Activated naive CD8-positive, alpha-beta T cell treated with anti-CD3 and anti-CD28 coated beads, Interleukin-2, amount 50 U/mL, for 24 hours (primary cell): ENCODE data around the gene MAP2K5.

Experiments used
- ATAC-seq: fragments of 150-1000 bp; cut with Tn5 transposase; one replicate; pipeline ENCODE4 v1.10.0; 2021
- DNase-seq: peaks from one replicate; pipeline ENCODE4 v3.0.0; 2021
- H3K27ac Mint-ChIP-seq: one replicate; pipeline ENCODE4 v1.8.0; 2021; ENCODE audit warnings: mild to moderate bottlenecking, mixed read lengths
- H3K27me3 Mint-ChIP-seq: one replicate; pipeline ENCODE4 v1.8.0; 2021; ENCODE audit warnings: mixed read lengths
- H3K36me3 Mint-ChIP-seq: one replicate; pipeline ENCODE4 v1.8.0; 2021; ENCODE audit warnings: low read depth, mixed read lengths
- H3K4me1 Mint-ChIP-seq: one replicate; pipeline ENCODE4 v1.8.0; 2021; ENCODE audit warnings: mixed read lengths
- H3K4me3 Mint-ChIP-seq: one replicate; pipeline ENCODE4 v1.8.0; 2021; ENCODE audit warnings: mild to moderate bottlenecking, moderate library complexity, mixed read lengths
- H3K9me3 Mint-ChIP-seq: one replicate; pipeline ENCODE4 v1.8.0; 2021; ENCODE audit warnings: mixed read lengths

The MAP2K5 gene

DNA sequence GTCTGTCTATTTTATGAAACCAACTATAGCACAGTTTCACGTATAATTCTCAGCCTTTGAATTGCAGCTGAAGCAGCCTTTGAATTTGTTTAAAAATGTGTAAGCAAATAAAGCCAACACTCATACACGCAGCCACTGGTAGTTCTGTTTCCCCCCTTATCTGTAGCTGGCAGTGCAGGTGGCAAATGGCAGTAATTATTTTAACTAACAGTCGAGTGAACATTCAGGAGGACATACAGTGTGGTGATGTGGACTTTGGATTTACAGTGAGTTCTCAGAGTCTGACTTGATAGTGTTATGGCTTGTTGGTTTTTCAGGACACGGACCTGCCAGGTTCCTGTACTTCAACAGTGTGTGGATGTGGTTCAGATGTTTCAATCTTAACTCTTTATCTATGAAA is 218.8 kb downstream of the MAP2K5 start:
- ATAC-seq (no peak), DNase-seq (no peak)
- no peaks in the 10 kb centered on the region for H3K27me3 Mint-ChIP-seq
- no peak overlapping the region for H3K4me3 Mint-ChIP-seq
- H3K36me3 Mint-ChIP-seq = peaks cover 2% of the 10 kb centered on the region
- no peaks in the 10 kb centered on the region for H3K9me3 Mint-ChIP-seq
- H3K27ac Mint-ChIP-seq = peak overlapping the region; percentile 32
- peaks cover 80% of the 10 kb centered on the region for H3K4me1 Mint-ChIP-seq

DNA sequence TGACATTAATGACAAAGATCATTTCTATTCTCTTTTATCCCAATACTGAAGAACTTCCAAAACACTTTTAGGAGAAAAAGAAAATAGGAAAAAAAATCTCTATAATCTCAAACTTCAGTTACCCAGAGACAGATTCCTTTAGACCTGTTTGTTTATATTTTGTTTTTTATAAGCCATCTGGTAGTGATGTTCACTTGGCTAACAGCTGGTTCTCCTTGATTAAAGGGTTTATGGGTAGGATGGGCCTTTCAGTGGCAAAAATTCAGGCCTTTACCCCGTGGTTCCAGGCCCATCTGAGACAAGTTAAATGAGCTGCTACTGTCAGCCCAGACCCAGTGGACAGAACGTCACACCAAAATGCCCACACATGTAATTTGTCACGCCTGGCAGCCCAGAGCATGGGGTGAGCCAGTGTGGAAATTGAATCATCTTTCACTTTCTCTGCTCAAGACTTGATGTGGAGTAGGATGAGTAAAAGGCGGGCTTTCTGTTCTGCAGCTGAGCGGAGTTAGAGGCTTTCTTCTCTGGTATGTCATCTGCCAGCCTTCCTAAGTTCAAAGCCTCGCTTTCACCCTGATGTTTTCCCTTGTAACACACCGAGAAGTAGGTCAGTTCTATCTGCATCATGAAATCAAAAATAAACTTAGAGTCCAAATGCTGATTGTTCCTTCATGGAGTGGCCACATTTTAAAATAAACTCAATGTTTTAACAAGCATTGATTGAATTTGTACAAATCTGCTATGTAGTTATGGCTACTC is 220.3 kb downstream of the MAP2K5 start:
- Mint-ChIP-seq H3K27ac (peak overlapping the region; percentile 52), H3K9me3 (no peaks in the 10 kb centered on the region), H3K4me1 (peaks cover 80% of the 10 kb centered on the region), H3K4me3 (peak overlapping the region; percentile 42), H3K27me3 (no peaks in the 10 kb centered on the region), H3K36me3 (no peaks in the 10 kb centered on the region)
- DNase-seq (peak; percentile 64), ATAC-seq (peak; percentile 99)

DNA sequence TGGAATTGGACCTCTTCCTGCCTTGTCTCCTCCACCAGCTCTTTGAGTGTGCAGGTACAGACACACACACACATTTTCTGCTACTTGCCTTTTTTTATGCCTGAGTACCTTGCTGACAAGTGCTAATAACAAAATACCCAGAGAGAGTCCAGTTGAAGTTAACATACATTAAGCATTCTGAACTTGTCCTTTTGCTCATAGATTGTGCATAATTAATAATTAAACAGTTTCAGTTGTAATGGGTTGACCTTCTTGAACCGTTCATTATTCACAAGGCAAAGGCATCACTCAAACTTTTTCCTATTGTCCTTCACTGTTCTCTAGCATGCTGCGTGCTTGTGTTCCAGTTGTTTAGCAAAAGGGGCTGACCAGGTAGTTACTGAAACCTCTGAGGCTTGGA is 223.2 kb downstream of the MAP2K5 start:
- no peak overlapping the region for H3K4me3 Mint-ChIP-seq
- H3K4me1 Mint-ChIP-seq = peaks cover 61% of the 10 kb centered on the region
- H3K27me3 Mint-ChIP-seq = no peaks in the 10 kb centered on the region
- no peak for ATAC-seq
- no peak overlapping the region for H3K27ac Mint-ChIP-seq
- no peak for DNase-seq
- no peaks in the 10 kb centered on the region for H3K9me3 Mint-ChIP-seq
- H3K36me3 Mint-ChIP-seq = peaks cover 3% of the 10 kb centered on the region

DNA sequence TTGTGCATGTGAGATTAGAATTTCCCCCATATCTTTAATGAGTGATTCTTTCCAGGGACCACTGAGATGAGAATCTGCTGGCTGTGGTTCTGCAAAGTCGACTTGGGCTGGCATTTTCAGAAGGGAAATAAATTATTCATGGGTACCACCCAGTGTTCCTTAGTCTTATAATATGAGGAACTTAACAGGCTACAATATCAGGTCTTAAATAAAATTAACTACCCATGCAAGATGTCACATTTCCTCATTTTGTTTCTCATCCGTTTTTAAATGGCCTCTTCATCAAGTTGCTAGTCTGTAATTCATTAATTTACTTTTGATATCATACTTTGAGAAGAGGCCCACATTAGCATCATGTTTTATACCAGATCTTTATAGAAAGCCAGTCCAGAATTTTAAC is 224.5 kb downstream of the MAP2K5 start:
- ATAC-seq = no peak
- Mint-ChIP-seq H3K27ac (no peak overlapping the region), H3K4me3 (no peak overlapping the region), H3K4me1 (peaks cover 49% of the 10 kb centered on the region), H3K27me3 (no peaks in the 10 kb centered on the region), H3K36me3 (peaks cover 3% of the 10 kb centered on the region), H3K9me3 (no peaks in the 10 kb centered on the region)
- no peak for DNase-seq

DNA sequence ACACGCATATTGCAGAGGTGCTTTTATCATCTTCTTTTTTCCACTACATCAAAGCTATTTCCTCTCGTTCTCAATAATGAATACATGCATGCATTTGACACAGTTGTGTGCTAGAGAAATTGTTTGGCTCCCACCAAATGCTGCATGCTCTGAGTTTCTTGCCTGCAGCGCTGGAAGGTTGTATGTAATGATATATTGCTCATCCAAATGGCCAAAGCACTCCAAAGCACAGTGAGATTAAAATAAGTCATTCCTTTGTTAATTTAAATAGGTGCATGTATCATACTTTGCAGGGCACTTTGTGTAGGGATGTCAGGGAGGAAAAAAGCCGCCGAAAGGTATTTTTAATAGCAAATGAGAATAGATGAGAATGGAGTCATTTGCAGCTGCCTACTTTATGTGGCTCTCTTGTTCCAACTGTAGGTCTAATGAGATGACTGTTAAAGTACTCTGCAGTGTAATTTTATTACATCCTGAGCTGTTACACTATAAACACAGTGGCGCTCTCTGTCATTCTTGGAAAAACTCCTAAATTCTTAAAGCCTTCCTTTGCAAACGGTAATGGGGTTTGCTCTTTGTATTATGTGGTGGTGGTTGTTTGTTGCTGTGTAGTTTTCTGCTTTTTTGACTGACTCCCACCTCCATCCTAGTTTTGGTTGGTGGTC is 225.9 kb downstream of the MAP2K5 start:
- Mint-ChIP-seq H3K27ac (no peak overlapping the region), H3K4me3 (no peak overlapping the region), H3K9me3 (no peaks in the 10 kb centered on the region), H3K4me1 (peaks cover 34% of the 10 kb centered on the region), H3K27me3 (no peaks in the 10 kb centered on the region), H3K36me3 (peaks cover 3% of the 10 kb centered on the region)
- ATAC-seq = no peak
- DNase-seq = no peak

DNA sequence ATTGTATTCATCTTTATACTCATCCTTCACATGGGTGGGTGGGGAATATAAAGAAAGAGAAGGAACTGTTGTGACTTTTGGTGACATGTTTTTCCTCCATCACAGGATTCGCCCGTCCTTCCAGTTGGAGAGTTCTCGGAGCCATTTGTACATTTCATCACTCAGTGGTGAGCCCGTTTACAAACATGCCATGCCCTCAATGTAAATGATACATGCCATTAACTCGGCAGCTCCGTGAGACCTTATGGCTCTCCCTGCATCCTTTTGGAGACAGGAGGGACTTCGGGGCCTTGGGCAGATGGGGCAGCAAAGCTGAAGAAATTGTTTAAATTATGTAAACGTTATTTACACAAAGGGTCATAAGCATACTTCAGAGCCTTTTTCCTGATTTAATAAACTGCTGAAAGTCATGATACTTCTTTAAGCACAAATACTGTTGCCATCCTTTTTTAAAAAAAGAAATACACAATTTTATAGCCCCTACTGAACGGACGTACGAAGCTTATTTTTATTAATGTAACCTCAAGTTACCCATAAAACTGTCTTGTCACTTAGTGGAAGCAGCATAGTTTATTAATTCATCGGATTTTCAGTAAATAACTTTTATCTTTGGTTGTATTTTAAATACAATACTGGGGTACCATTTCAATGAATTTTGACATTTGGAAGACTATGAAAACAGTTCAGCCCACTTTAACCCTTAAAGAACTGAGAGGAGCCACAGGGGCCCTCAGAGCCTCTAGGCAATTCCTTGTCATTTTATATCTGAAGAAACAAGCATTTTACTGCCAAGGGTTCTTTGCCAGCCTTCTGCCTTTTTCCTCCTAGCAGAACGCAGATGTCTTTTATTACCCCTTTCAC is 227.2 kb downstream of the MAP2K5 start:
- H3K27me3 Mint-ChIP-seq = no peaks in the 10 kb centered on the region
- DNase-seq = no peak
- no peak for ATAC-seq
- no peaks in the 10 kb centered on the region for H3K9me3 Mint-ChIP-seq
- no peak overlapping the region for H3K27ac Mint-ChIP-seq
- H3K4me1 Mint-ChIP-seq = peaks cover 23% of the 10 kb centered on the region
- no peak overlapping the region for H3K4me3 Mint-ChIP-seq
- H3K36me3 Mint-ChIP-seq = peaks cover 3% of the 10 kb centered on the region

DNA sequence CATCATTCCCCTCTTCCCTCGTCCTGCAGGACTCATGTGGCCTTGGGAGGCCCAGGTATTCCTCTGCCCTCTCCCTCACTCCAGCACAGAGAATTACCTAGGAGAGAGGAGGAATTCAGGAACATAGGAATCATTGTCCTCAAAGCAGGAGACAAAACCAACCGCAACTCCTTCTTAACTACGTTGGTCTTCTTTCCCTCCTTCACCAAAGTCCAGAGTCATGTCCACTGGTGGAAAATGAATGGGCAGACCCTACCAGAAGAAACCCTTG is 227.8 kb downstream of the MAP2K5 start:
- Mint-ChIP-seq H3K4me3 (no peak overlapping the region), H3K4me1 (peaks cover 23% of the 10 kb centered on the region), H3K27ac (no peak overlapping the region), H3K9me3 (no peaks in the 10 kb centered on the region), H3K36me3 (peaks cover 3% of the 10 kb centered on the region), H3K27me3 (no peaks in the 10 kb centered on the region)
- ATAC-seq (no peak), DNase-seq (no peak)

DNA sequence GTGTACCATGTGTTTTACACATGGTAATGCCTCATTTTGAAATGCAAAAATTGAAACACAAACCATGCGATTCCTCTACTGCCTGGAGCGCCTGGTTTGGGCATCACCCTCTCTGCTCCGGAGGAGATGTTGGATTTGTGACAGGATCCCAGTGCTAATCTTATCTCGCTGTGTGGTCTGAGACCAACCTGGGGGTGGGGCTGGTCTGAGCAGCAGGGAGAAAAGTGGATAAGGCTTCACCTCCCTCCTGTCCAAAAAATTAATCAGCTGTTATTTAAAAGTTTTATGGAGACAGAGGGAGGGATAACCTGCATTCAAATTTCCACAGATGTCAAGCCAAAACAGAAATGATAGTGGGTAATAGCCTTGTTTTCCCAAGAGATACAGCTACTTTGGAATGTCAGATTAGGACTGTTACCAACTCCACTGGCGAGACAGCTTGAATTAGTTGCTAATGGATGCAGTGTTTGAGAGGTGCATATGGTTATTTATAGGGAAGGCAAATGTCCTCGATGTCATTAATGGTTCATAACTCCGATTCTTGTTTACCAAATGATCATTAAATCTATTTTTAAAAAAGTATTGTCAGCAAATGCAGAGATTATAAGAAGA is 228.8 kb downstream of the MAP2K5 start:
- Mint-ChIP-seq H3K27me3 (no peaks in the 10 kb centered on the region), H3K4me1 (peaks cover 15% of the 10 kb centered on the region), H3K9me3 (no peaks in the 10 kb centered on the region), H3K4me3 (no peak overlapping the region), H3K27ac (no peak overlapping the region), H3K36me3 (peaks cover 3% of the 10 kb centered on the region)
- ATAC-seq (no peak), DNase-seq (no peak)

DNA sequence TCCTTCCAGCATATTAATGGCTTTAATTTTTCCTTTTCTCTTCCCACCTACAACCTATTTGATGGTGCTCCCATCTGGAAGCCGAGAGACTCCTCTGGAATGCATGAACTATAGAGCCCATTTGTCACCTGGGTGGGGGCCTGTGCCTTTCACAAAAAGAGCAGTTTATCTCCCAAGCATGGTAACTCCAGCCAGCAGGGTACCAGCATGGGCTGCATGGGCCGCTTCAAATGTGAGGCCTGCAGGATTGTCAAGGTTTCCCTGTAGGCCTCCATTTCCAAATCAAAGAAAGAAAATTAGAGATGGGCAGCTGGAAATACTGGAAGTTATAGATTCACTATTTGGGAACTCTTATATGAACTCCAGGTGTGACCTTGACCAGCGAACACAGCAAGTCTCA is 232.1 kb downstream of the MAP2K5 start:
- ATAC-seq (no peak), DNase-seq (no peak)
- no peaks in the 10 kb centered on the region for H3K36me3 Mint-ChIP-seq
- no peaks in the 10 kb centered on the region for H3K4me1 Mint-ChIP-seq
- no peak overlapping the region for H3K4me3 Mint-ChIP-seq
- no peak overlapping the region for H3K27ac Mint-ChIP-seq
- H3K9me3 Mint-ChIP-seq = no peaks in the 10 kb centered on the region
- H3K27me3 Mint-ChIP-seq = no peaks in the 10 kb centered on the region

DNA sequence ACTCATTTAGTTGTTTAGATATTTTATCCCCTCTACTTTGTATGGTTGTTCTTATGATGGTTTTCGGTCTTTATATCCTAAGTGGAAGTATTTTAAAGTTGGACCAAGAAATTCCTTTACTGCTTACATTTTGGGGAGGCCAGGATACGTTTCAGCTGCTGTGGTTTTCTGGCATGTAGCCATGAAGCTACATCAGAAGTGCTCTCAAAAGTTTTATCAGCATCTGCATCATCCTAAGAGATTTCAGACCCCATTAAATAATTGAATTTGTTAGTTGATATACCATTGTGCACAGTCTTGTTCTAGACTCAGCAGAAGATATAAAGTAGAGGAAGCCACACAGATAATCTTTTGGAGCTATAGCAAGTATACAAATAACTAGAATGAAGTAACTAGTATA is 232.7 kb downstream of the MAP2K5 start:
- Mint-ChIP-seq H3K36me3 (no peaks in the 10 kb centered on the region), H3K4me3 (no peak overlapping the region), H3K27me3 (no peaks in the 10 kb centered on the region), H3K27ac (no peak overlapping the region), H3K4me1 (no peaks in the 10 kb centered on the region), H3K9me3 (no peaks in the 10 kb centered on the region)
- no peak for DNase-seq
- no peak for ATAC-seq

DNA sequence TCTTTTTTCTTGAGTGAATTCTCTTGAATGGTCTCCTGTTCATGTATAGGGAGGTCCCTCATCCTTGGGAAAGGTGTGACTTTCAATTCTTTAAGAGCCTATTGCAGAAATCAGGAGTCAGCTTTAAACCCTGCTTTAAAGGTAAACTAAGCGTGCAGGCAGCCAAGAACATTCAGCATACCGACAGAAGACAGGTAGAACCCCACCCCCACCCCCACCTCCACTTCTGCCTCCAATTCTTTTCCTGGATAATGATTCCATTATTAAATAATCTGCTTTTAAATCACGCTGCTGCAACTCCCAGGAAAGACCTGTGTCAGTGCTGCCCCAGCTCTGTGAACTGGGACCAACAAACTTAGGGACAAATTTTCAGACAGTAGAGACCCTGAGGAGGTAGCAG is 233.5 kb downstream of the MAP2K5 start:
- ATAC-seq (no peak), DNase-seq (no peak)
- Mint-ChIP-seq H3K9me3 (no peaks in the 10 kb centered on the region), H3K4me1 (no peaks in the 10 kb centered on the region), H3K27ac (no peak overlapping the region), H3K27me3 (no peaks in the 10 kb centered on the region), H3K4me3 (no peak overlapping the region), H3K36me3 (no peaks in the 10 kb centered on the region)

DNA sequence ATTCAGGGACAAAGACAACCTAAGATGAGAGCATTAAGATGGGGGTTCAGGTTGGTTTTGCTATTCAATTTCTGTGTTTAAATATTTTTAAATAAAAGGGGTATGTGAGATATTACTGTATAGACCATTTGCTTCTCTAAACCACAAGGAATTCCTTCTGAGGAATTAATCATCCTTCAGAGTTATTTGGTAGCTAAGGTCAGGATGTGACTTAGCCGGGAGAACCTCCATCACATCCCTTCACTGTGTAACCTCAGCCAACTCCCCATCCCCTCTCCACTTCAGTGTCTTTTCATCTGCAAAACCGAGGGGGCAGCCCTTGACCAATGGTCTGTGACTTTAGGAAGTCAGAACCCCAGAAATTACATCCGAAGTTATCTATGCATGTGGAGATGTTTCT is 234.1 kb downstream of the MAP2K5 start:
- ATAC-seq (no peak), DNase-seq (no peak)
- no peak overlapping the region for H3K27ac Mint-ChIP-seq
- H3K36me3 Mint-ChIP-seq = no peaks in the 10 kb centered on the region
- H3K9me3 Mint-ChIP-seq = no peaks in the 10 kb centered on the region
- no peak overlapping the region for H3K4me3 Mint-ChIP-seq
- no peaks in the 10 kb centered on the region for H3K4me1 Mint-ChIP-seq
- no peaks in the 10 kb centered on the region for H3K27me3 Mint-ChIP-seq

DNA sequence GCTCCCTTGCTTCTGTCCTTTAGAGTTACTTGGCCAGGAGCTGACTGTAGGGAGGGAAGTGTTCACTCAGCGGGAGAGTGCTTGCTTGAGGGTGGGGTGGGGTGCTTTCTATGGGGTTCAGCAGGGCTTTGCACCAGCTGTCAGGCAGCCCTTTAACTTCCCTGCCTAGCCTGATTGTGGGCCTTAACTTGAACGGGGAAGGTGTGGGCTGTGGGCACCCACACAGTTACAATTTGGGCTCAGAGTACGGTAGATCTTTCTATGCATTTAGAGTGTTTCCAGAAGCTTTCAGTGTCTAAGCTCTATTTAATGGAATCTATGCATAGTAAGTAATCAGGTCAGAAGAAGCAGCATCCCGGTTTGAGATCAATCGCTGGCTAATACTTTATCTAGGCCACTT is 234.6 kb downstream of the MAP2K5 start:
- DNase-seq = no peak
- H3K27me3 Mint-ChIP-seq = no peaks in the 10 kb centered on the region
- H3K4me1 Mint-ChIP-seq = peaks cover 2% of the 10 kb centered on the region
- no peaks in the 10 kb centered on the region for H3K36me3 Mint-ChIP-seq
- H3K9me3 Mint-ChIP-seq = no peaks in the 10 kb centered on the region
- ATAC-seq = no peak
- no peak overlapping the region for H3K4me3 Mint-ChIP-seq
- H3K27ac Mint-ChIP-seq = no peak overlapping the region

DNA sequence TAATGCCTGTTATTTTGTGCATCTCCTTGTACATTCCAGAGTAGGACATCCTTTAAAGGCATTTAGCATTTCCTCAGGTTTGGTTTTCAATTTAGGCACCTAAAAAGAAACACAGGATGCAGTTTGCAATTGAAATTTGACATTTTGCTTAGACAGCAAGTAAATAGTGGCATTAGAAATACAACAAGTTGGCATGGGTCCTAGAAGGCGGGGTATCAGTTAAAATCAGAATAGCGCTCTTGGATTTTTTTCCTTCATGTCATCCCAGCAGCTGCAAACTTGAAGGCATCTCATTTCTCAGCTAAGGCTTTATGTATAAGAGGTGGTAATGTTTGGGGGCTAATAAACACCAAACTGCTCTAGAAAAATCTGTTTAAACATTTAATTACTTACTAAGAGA is 235.3 kb downstream of the MAP2K5 start:
- peaks cover 7% of the 10 kb centered on the region for H3K4me1 Mint-ChIP-seq
- H3K9me3 Mint-ChIP-seq = no peaks in the 10 kb centered on the region
- H3K27me3 Mint-ChIP-seq = no peaks in the 10 kb centered on the region
- ATAC-seq = no peak
- no peak overlapping the region for H3K27ac Mint-ChIP-seq
- H3K4me3 Mint-ChIP-seq = no peak overlapping the region
- no peaks in the 10 kb centered on the region for H3K36me3 Mint-ChIP-seq
- DNase-seq = no peak
